ENCODE measurements around the gene TESPA1.
"Not testable (repeated sequence)": the region's sequence is repeated elsewhere in the genome, so short reads cannot be mapped to it uniquely, and the experiment has no call there.

Gene TESPA1

GRCh38 chr12:54984658-54985376 is at the start of gene TESPA1:
Gene TESPA1 (minus strand): TSS chr12:54984762. CDS start chr12:54974562, 10,200 bp downstream.
- peak; percentile 85 for DNase-seq

GRCh38 chr12:55034218-55034617 is 49.7 kb upstream of the TESPA1 start:
- DNase-seq: no peak

GRCh38 chr12:55025508-55025907 is 40.9 kb upstream of the TESPA1 start:
- DNase-seq: no peak

GRCh38 chr12:55024575-55024974 is 40.0 kb upstream of the TESPA1 start:
- DNase-seq: no peak

- DNase-seq: no peak
Measured at GRCh38 chr12:55019784-55020183, 35.2 kb upstream of the TESPA1 start, which contains the start of gene NEUROD4. Gene NEUROD4 (plus strand): TSS chr12:55019974. CDS start chr12:55026440, 6,466 bp downstream.

- no peak for DNase-seq
Measured at GRCh38 chr12:55017416-55017925, 32.9 kb upstream of the TESPA1 start.

- DNase-seq: no peak
Measured at GRCh38 chr12:55008944-55009585, 24.5 kb upstream of the TESPA1 start.

GRCh38 chr12:55002355-55002754 is 17.8 kb upstream of the TESPA1 start:
- DNase-seq: no peak

GRCh38 chr12:55001198-55001868 is 16.8 kb upstream of the TESPA1 start:
- no peak for DNase-seq

GRCh38 chr12:54998958-54999510 is 14.5 kb upstream of the TESPA1 start:
- DNase-seq: no peak

- DNase-seq: no peak
Measured at GRCh38 chr12:54997929-54998522, 13.5 kb upstream of the TESPA1 start.

GRCh38 chr12:54996205-54996604 is 11.6 kb upstream of the TESPA1 start:
- DNase-seq: no peak

- peak; percentile 74 for DNase-seq
Measured at GRCh38 chr12:54993181-54993835, 8.7 kb upstream of the TESPA1 start.

- no peak for DNase-seq
Measured at GRCh38 chr12:54991991-54992375, 7.4 kb upstream of the TESPA1 start.

- DNase-seq: peak; percentile 74
Measured at GRCh38 chr12:54991161-54991990, 6.8 kb upstream of the TESPA1 start.

- no peak for DNase-seq
Measured at GRCh38 chr12:54989829-54990228, 5.3 kb upstream of the TESPA1 start.

- no peak for DNase-seq
Measured at GRCh38 chr12:54988402-54989054, 4.0 kb upstream of the TESPA1 start.

GRCh38 chr12:54987611-54988231 is 3.2 kb upstream of the TESPA1 start:
- DNase-seq: no peak

- not testable (repeated sequence) for DNase-seq
Measured at GRCh38 chr12:54986773-54987172, 2.2 kb upstream of the TESPA1 start.

GRCh38 chr12:54983536-54984101 is 943 bp downstream of the TESPA1 start:
- DNase-seq: no peak

Measured in activated CD8-positive, alpha-beta memory T cell treated with anti-CD3 and anti-CD28 coated beads for 24 hours (primary cell).